ENCODE data around the gene TMEM234. TPM values are rescaled to one million over a fixed set of nuclear protein-coding genes. Genes with fewer than 3 reads are reported as not detected.

TMEM234 gene
- total and polyA plus RNA-seq, 2 of the 8 experiments (the other 6 are each of a cell fraction or from before 2014, with no cell fraction given), result 8.7 to 8.9 TPM

DNA sequence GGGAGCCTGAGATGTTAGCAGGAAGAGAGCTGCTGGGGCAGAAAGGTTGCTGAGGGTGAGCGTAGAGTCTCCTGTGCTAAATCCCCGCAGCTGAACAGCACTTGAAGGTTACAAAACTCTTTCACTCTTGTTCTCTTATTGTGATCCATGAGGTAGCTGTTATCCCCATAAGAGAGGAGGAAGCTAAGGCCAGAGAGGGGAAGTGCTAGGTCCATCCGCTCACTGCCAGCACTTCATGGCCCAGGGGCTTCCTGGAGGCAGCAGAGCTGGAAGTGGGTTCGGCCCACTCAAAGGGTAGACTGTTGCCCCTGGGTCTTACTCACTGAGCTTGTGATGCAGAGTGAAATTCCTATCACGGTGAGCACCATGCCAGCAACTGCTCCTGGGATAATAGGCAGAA, 5.6 kb downstream of the TMEM234 start:
- Histone ChIP-seq H3K9ac (replicated peaks in 1 of 4; ENCODE audit: extremely low read depth in 1 of 4, low read depth in 3 of 4, low read length in 3 of 4) (no peak overlapping the region), H3K56ac (replicated peaks; ENCODE audit: insufficient read length, low read depth, low read length) (no peak overlapping the region), H2BK5ac (ENCODE audit: low read depth, low read length) (no peak overlapping the region), H3K4ac (replicated peaks; ENCODE audit: insufficient read length, low read depth, low read length) (no peak overlapping the region), H3K36me3 (ENCODE audit: control insufficient read depth in 2 of 4, insufficient read depth in 4 of 4, low read length in 3 of 4) (peaks cover 2 to 14% (median 6%) of the 10 kb centered on the region in 4 experiments; a peak in 4 of 8 replicates), H4K91ac (replicated peaks; ENCODE audit: insufficient read length, low read length) (no peak overlapping the region), H2BK12ac (ENCODE audit: low read depth, low read length) (no peak overlapping the region), H3K4me2 (ENCODE audit: insufficient read depth in 1 of 2, low read depth in 2 of 2, low read length in 2 of 2) (no peak overlapping the region), H2BK120ac (replicated peaks; ENCODE audit: low read depth, low read length) (no peak overlapping the region), H3K79me2 (ENCODE audit: control insufficient read depth in 1 of 2, insufficient read depth in 2 of 2, low read length in 2 of 2) (peaks cover 0 to 10% of the 10 kb centered on the region in 2 experiments; a peak in 2 of 4 replicates), H3K23me2 (ENCODE audit: low read depth, low read length) (peaks cover 3% of the 10 kb centered on the region; the same call in 1 of the 2 replicates), H3K27me3 (replicated peaks in 1 of 4; ENCODE audit: control insufficient read depth in 3 of 4, extremely low read depth in 1 of 4, insufficient read depth in 3 of 4, low read length in 3 of 4) (no peaks in the 10 kb centered on the region), H3K4me3 (ENCODE audit: extremely low read depth in 1 of 4, insufficient read depth in 2 of 4, low read depth in 3 of 4, low read length in 4 of 4) (no peak overlapping the region), H3K4me1 (replicated peaks in 1 of 4; ENCODE audit: control insufficient read depth in 3 of 4, insufficient read depth in 4 of 4, low read length in 3 of 4) (peaks cover 0 to 4% (median 0%) of the 10 kb centered on the region in 4 experiments; a peak in 2 of 7 replicates), H2AFZ (ENCODE audit: low read length) (no peak overlapping the region), H3K23ac (ENCODE audit: insufficient read length) (no peak overlapping the region), H2BK15ac (ENCODE audit: low read length) (no peak overlapping the region), H4K5ac (ENCODE audit: insufficient read length, low read depth, low read length) (no peak overlapping the region), H3K27ac (ENCODE audit: low read depth, low read length) (no peak overlapping the region), H2AK5ac (ENCODE audit: low read depth, low read length) (no peak overlapping the region), H4K8ac (ENCODE audit: extremely low read depth, insufficient read depth, low read length) (no peak overlapping the region), H2BK20ac (ENCODE audit: low read length) (no peak overlapping the region), H3K18ac (ENCODE audit: extremely low read depth, low read length) (no peak overlapping the region), H3K14ac (ENCODE audit: insufficient read length) (no peak overlapping the region), H4K20me1 (replicated peaks in 1 of 2; ENCODE audit: control insufficient read depth in 1 of 2, insufficient read depth in 2 of 2, low read length in 2 of 2) (peaks cover 0 to 3% of the 10 kb centered on the region in 2 experiments), H3K9me3 (ENCODE audit: insufficient read depth in 2 of 2, low read depth in 1 of 2, low read length in 1 of 2) (no peaks in the 10 kb centered on the region), H3K79me1 (ENCODE audit: low read depth, low read length) (no peaks in the 10 kb centered on the region; the same call in 1 of the 2 replicates)
- ChIA-PET POLR2A (ENCODE audit: partially characterized antibody) (interaction anchor here (0.7 to 4.1 kb wide), 16 partner anchors 11 to 178 kb away, joined by 3 to 33 read pairs (median 6); partner anchors contain the start of genes BSDC1, FAM229A, IQCC and MARCKSL1), CTCF (ENCODE audit: partially characterized antibody) (interaction anchor here (0.9 to 7.6 kb wide), 31 partner anchors 10 to 185 kb away, joined by 3 to 70 read pairs (median 5); partner anchors contain the start of genes CCDC28B, FAM167B, FAM229A and HDAC1)
- WGBS, 2 experiments (ENCODE audit: extremely low coverage in 1 of 2, insufficient coverage in 1 of 2, insufficient read length in 1 of 2, insufficient replicate concordance in 2 of 2, low coverage in 1 of 2, low lambda C conversion rate in 2 of 2, missing lambda C conversion rate in 1 of 2), result 88% methylated on average over 5 of the region's 5 CpGs; no CpG with 5 or more reads in 1 of the 2 experiments
- FAIRE-seq (no peak), DNase-seq (ENCODE audit: low read depth in 1 of 2, low spot score in 2 of 2) (no peak)
- TF ChIP-seq SIRT6 (IDR thresholded peaks at IDR 0.05; ENCODE audit: low read length) (no peak), RXRA (IDR thresholded peaks at IDR 0.05; ENCODE audit: insufficient read depth, low read depth, low read length) (no peak), CTBP2 (IDR thresholded peaks at IDR 0.05; ENCODE audit: borderline replicate concordance, insufficient read depth, insufficient read length, low read length) (no peak)
- TF ChIP-seq, protein P1, sequence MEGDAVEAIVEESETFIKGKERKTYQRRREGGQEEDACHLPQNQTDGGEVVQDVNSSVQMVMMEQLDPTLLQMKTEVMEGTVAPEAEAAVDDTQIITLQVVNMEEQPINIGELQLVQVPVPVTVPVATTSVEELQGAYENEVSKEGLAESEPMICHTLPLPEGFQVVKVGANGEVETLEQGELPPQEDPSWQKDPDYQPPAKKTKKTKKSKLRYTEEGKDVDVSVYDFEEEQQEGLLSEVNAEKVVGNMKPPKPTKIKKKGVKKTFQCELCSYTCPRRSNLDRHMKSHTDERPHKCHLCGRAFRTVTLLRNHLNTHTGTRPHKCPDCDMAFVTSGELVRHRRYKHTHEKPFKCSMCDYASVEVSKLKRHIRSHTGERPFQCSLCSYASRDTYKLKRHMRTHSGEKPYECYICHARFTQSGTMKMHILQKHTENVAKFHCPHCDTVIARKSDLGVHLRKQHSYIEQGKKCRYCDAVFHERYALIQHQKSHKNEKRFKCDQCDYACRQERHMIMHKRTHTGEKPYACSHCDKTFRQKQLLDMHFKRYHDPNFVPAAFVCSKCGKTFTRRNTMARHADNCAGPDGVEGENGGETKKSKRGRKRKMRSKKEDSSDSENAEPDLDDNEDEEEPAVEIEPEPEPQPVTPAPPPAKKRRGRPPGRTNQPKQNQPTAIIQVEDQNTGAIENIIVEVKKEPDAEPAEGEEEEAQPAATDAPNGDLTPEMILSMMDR (IDR thresholded peaks at IDR 0.05; ENCODE audit: control extremely low read depth in 1 of 3, insufficient read depth in 1 of 3, low read depth in 1 of 3, low read length in 3 of 3), result no peak

All from H1 (cell line).